Measurements from ENCODE around the gene POU6F2.

The POU6F2 gene

GRCh38 chr7:39294022-39294421 is 316.3 kb downstream of the POU6F2 start:
- Histone ChIP-seq H3K4me1 (ENCODE audit: insufficient read depth, low read length) (no peaks in the 10 kb centered on the region), H3K9ac (ENCODE audit: low read depth, low read length) (no peak overlapping the region), H3K4me3 (ENCODE audit: low read length) (no peak overlapping the region), H3K27ac (ENCODE audit: low read length) (no peak overlapping the region), H3K9me3 (ENCODE audit: insufficient read depth, low read depth, low read length) (no peaks in the 10 kb centered on the region; the same call in 1 of the 2 replicates), H3K27me3 (ENCODE audit: insufficient read depth, low read length) (no peaks in the 10 kb centered on the region), H3K36me3 (ENCODE audit: insufficient read depth, low read depth, low read length) (no peaks in the 10 kb centered on the region)

- Histone ChIP-seq H3K4me3 (ENCODE audit: low read length) (no peak overlapping the region), H3K27ac (ENCODE audit: low read length) (no peak overlapping the region), H3K4me1 (ENCODE audit: insufficient read depth, low read length) (no peaks in the 10 kb centered on the region), H3K9ac (ENCODE audit: low read depth, low read length) (no peak overlapping the region), H3K9me3 (ENCODE audit: insufficient read depth, low read depth, low read length) (no peaks in the 10 kb centered on the region; the same call in 1 of the 2 replicates), H3K27me3 (ENCODE audit: insufficient read depth, low read length) (no peaks in the 10 kb centered on the region), H3K36me3 (ENCODE audit: insufficient read depth, low read depth, low read length) (no peaks in the 10 kb centered on the region)
These were observed 318.1 kb downstream of the POU6F2 start for GRCh38 chr7:39295796-39296195.

- Histone ChIP-seq H3K4me3 (ENCODE audit: low read length) (no peak overlapping the region), H3K9me3 (ENCODE audit: insufficient read depth, low read depth, low read length) (no peaks in the 10 kb centered on the region; the same call in 1 of the 2 replicates), H3K27me3 (ENCODE audit: insufficient read depth, low read length) (no peaks in the 10 kb centered on the region), H3K9ac (ENCODE audit: low read depth, low read length) (no peak overlapping the region), H3K4me1 (ENCODE audit: insufficient read depth, low read length) (no peaks in the 10 kb centered on the region), H3K36me3 (ENCODE audit: insufficient read depth, low read depth, low read length) (no peaks in the 10 kb centered on the region), H3K27ac (ENCODE audit: low read length) (no peak overlapping the region)
These were observed 322.0 kb downstream of the POU6F2 start for GRCh38 chr7:39299695-39300094.

- H3K27ac ChIP-seq (ENCODE audit: low read length), result no peak overlapping the region
- H3K9me3 ChIP-seq (ENCODE audit: insufficient read depth, low read depth, low read length), result no peaks in the 10 kb centered on the region; the same call in 1 of the 2 replicates
- H3K27me3 ChIP-seq (ENCODE audit: insufficient read depth, low read length), result no peaks in the 10 kb centered on the region
- no peak overlapping the region for H3K4me3 ChIP-seq (ENCODE audit: low read length)
- H3K4me1 ChIP-seq (ENCODE audit: insufficient read depth, low read length), result no peaks in the 10 kb centered on the region
- no peak overlapping the region for H3K9ac ChIP-seq (ENCODE audit: low read depth, low read length)
- H3K36me3 ChIP-seq (ENCODE audit: insufficient read depth, low read depth, low read length), result no peaks in the 10 kb centered on the region
These were observed 322.6 kb downstream of the POU6F2 start for GRCh38 chr7:39300276-39300675.

- Histone ChIP-seq H3K9me3 (ENCODE audit: insufficient read depth, low read depth, low read length) (no peaks in the 10 kb centered on the region; the same call in 1 of the 2 replicates), H3K27me3 (ENCODE audit: insufficient read depth, low read length) (no peaks in the 10 kb centered on the region), H3K36me3 (ENCODE audit: insufficient read depth, low read depth, low read length) (no peaks in the 10 kb centered on the region), H3K4me3 (ENCODE audit: low read length) (no peak overlapping the region), H3K27ac (ENCODE audit: low read length) (no peak overlapping the region), H3K9ac (ENCODE audit: low read depth, low read length) (no peak overlapping the region), H3K4me1 (ENCODE audit: insufficient read depth, low read length) (no peaks in the 10 kb centered on the region)
These were observed 323.8 kb downstream of the POU6F2 start for GRCh38 chr7:39301543-39301942.

GRCh38 chr7:39304178-39304577 is 326.5 kb downstream of the POU6F2 start:
- H3K9ac ChIP-seq (ENCODE audit: low read depth, low read length), result no peak overlapping the region
- H3K4me1 ChIP-seq (ENCODE audit: insufficient read depth, low read length), result no peaks in the 10 kb centered on the region
- no peaks in the 10 kb centered on the region for H3K9me3 ChIP-seq (ENCODE audit: insufficient read depth, low read depth, low read length)
- no peaks in the 10 kb centered on the region for H3K36me3 ChIP-seq (ENCODE audit: insufficient read depth, low read depth, low read length)
- no peak overlapping the region for H3K27ac ChIP-seq (ENCODE audit: low read length)
- H3K27me3 ChIP-seq (ENCODE audit: insufficient read depth, low read length), result no peaks in the 10 kb centered on the region
- H3K4me3 ChIP-seq (ENCODE audit: low read length), result no peak overlapping the region

- Histone ChIP-seq H3K9me3 (ENCODE audit: insufficient read depth, low read depth, low read length) (no peaks in the 10 kb centered on the region), H3K27me3 (ENCODE audit: insufficient read depth, low read length) (no peaks in the 10 kb centered on the region), H3K36me3 (ENCODE audit: insufficient read depth, low read depth, low read length) (no peaks in the 10 kb centered on the region), H3K4me3 (ENCODE audit: low read length) (no peak overlapping the region), H3K9ac (ENCODE audit: low read depth, low read length) (no peak overlapping the region), H3K4me1 (ENCODE audit: insufficient read depth, low read length) (no peaks in the 10 kb centered on the region), H3K27ac (ENCODE audit: low read length) (no peak overlapping the region)
These were observed 327.1 kb downstream of the POU6F2 start for GRCh38 chr7:39304668-39305405.

GRCh38 chr7:39306016-39306570 is 328.4 kb downstream of the POU6F2 start:
- Histone ChIP-seq H3K27ac (ENCODE audit: low read length) (no peak overlapping the region), H3K9me3 (ENCODE audit: insufficient read depth, low read depth, low read length) (no peaks in the 10 kb centered on the region), H3K36me3 (ENCODE audit: insufficient read depth, low read depth, low read length) (no peaks in the 10 kb centered on the region), H3K4me3 (ENCODE audit: low read length) (no peak overlapping the region), H3K4me1 (ENCODE audit: insufficient read depth, low read length) (peaks cover 7% of the 10 kb centered on the region; the same call in 1 of the 2 replicates), H3K27me3 (ENCODE audit: insufficient read depth, low read length) (no peaks in the 10 kb centered on the region), H3K9ac (ENCODE audit: low read depth, low read length) (no peak overlapping the region)

GRCh38 chr7:39310699-39311098 is 333.0 kb downstream of the POU6F2 start:
- H3K9me3 ChIP-seq (ENCODE audit: insufficient read depth, low read depth, low read length), result no peaks in the 10 kb centered on the region
- H3K4me1 ChIP-seq (ENCODE audit: insufficient read depth, low read length), result peaks cover 21% of the 10 kb centered on the region; the same call in 1 of the 2 replicates
- H3K36me3 ChIP-seq (ENCODE audit: insufficient read depth, low read depth, low read length), result no peaks in the 10 kb centered on the region
- no peaks in the 10 kb centered on the region for H3K27me3 ChIP-seq (ENCODE audit: insufficient read depth, low read length)
- H3K4me3 ChIP-seq (ENCODE audit: low read length), result no peak overlapping the region
- no peak overlapping the region for H3K9ac ChIP-seq (ENCODE audit: low read depth, low read length)
- H3K27ac ChIP-seq (ENCODE audit: low read length), result no peak overlapping the region

GRCh38 chr7:39312254-39312989 is 334.7 kb downstream of the POU6F2 start:
- no peaks in the 10 kb centered on the region for H3K36me3 ChIP-seq (ENCODE audit: insufficient read depth, low read depth, low read length)
- H3K4me3 ChIP-seq (ENCODE audit: low read length), result no peak overlapping the region

GRCh38 chr7:39313376-39313775 is 335.7 kb downstream of the POU6F2 start:
- Histone ChIP-seq H3K9me3 (ENCODE audit: insufficient read depth, low read depth, low read length) (no peaks in the 10 kb centered on the region), H3K4me1 (ENCODE audit: insufficient read depth, low read length) (peaks cover 21% of the 10 kb centered on the region; the same call in 1 of the 2 replicates), H3K4me3 (ENCODE audit: low read length) (no peak overlapping the region), H3K9ac (ENCODE audit: low read depth, low read length) (no peak overlapping the region), H3K27ac (ENCODE audit: low read length) (no peak overlapping the region), H3K27me3 (ENCODE audit: insufficient read depth, low read length) (no peaks in the 10 kb centered on the region), H3K36me3 (ENCODE audit: insufficient read depth, low read depth, low read length) (no peaks in the 10 kb centered on the region)

More at GRCh38 chr7:39312254-39312989, 334.7 kb downstream of the POU6F2 start:
- Histone ChIP-seq H3K27ac (ENCODE audit: low read length) (no peak overlapping the region), H3K27me3 (ENCODE audit: insufficient read depth, low read length) (no peaks in the 10 kb centered on the region), H3K4me1 (ENCODE audit: insufficient read depth, low read length) (peaks cover 21% of the 10 kb centered on the region; the same call in 1 of the 2 replicates), H3K9me3 (ENCODE audit: insufficient read depth, low read depth, low read length) (no peaks in the 10 kb centered on the region), H3K9ac (ENCODE audit: low read depth, low read length) (no peak overlapping the region)
